H1 (cell line): ENCODE results near the gene BRD1. TPM values are rescaled to one million over a fixed set of nuclear protein-coding genes. Genes with fewer than 3 reads are reported as not detected.

ENCODE experiments used
- CTCF ChIA-PET: fragments of 300-600 bp; sonication (Branson Sonifier 250); formaldehyde crosslinking; loops from one replicate; lab custom pipeline; 2021; ENCODE audit not compliant: partially characterized antibody; lab: Charles Lee
- POLR2A ChIA-PET: fragments of 300-600 bp; sonication (Branson Sonifier 250); formaldehyde crosslinking; loops from one replicate; lab custom pipeline; 2021; ENCODE audit warnings: inconsistent platforms; ENCODE audit not compliant: partially characterized antibody; lab: Charles Lee
- DNase-seq, 2 experiments: peaks; one replicate each; pipeline versions ENCODE4 v3.0.0 to v3.0.0-alpha.2; 2010 to 2022; ENCODE audit warnings: low spot score in 2 of 2, low read depth in 1 of 2, mixed read lengths in 1 of 2
- FAIRE-seq: peaks from 2 replicates; lab custom pipeline; 2011; peaks lifted over from hg19 to GRCh38; lab: Jason Lieb, UNC
- H2AFZ ChIP-seq: 2 replicates; pipeline ENCODE4 v1.8.1; 2012; ENCODE audit warnings: low read length, inconsistent platforms
- H2AK5ac ChIP-seq: 2 replicates; pipeline ENCODE4 v1.6.1; 2013; ENCODE audit warnings: low read depth, low read length
- H2BK120ac ChIP-seq: replicated peaks from 2 replicates; pipeline ENCODE3; 2013; ENCODE audit warnings: low read depth, low read length, inconsistent platforms
- H2BK12ac ChIP-seq: 2 replicates; pipeline ENCODE4 v1.6.1; 2013; ENCODE audit warnings: low read depth, low read length
- H2BK15ac ChIP-seq: 2 replicates; pipeline ENCODE4 v1.6.1; 2013; ENCODE audit warnings: low read length
- H2BK20ac ChIP-seq: 2 replicates; pipeline ENCODE4 v1.6.1; 2013; ENCODE audit warnings: low read length
- H2BK5ac ChIP-seq: 2 replicates; pipeline ENCODE4 v1.6.1; 2013; ENCODE audit warnings: low read depth, low read length
- H3K14ac ChIP-seq: 2 replicates; pipeline ENCODE4 v1.6.1; 2013; ENCODE audit warnings: inconsistent platforms; ENCODE audit not compliant: insufficient read length
- H3K18ac ChIP-seq: 2 replicates; pipeline ENCODE4 v1.6.1; 2013; ENCODE audit warnings: low read length; ENCODE audit errors: extremely low read depth
- H3K23ac ChIP-seq: 2 replicates; pipeline ENCODE4 v1.6.1; 2013; ENCODE audit warnings: inconsistent platforms; ENCODE audit not compliant: insufficient read length
- H3K23me2 ChIP-seq: 2 replicates; pipeline ENCODE4 v1.6.1; 2013; ENCODE audit warnings: low read depth, low read length
- H3K27ac ChIP-seq: 2 replicates; pipeline ENCODE4 v1.6.1; 2011; ENCODE audit warnings: low read depth, low read length, inconsistent platforms
- H3K27me3 ChIP-seq, 4 experiments: replicated peaks in 1 of 4; 1 replicate in 1 of 4; 2 replicates in 3 of 4; pipeline versions ENCODE4 v1.6.1 to v1.8.1; 2011 to 2013; ENCODE audit warnings: low read length in 3 of 4, mild to moderate bottlenecking in 3 of 4, inconsistent platforms in 2 of 4, mixed read lengths in 2 of 4, moderate library complexity in 1 of 4; ENCODE audit not compliant: control insufficient read depth in 3 of 4, insufficient read depth in 3 of 4; ENCODE audit errors: extremely low read depth in 1 of 4
- H3K36me3 ChIP-seq, 4 experiments: 2 replicates each; pipeline versions ENCODE4 v1.6.1 to v1.8.1; 2011 to 2013; ENCODE audit warnings: mild to moderate bottlenecking in 4 of 4, low read length in 3 of 4, moderate library complexity in 2 of 4, control low read depth in 1 of 4, inconsistent platforms in 1 of 4; ENCODE audit not compliant: insufficient read depth in 4 of 4, control insufficient read depth in 2 of 4
- H3K4ac ChIP-seq: replicated peaks from 2 replicates; pipeline ENCODE3; 2013; ENCODE audit warnings: low read length, low read depth, mixed read lengths, inconsistent platforms; ENCODE audit not compliant: insufficient read length
- H3K4me1 ChIP-seq, 4 experiments: replicated peaks in 1 of 4; 1 replicate in 1 of 4; 2 replicates in 3 of 4; pipeline versions ENCODE4 v1.6.1 to v1.8.1; 2011 to 2013; ENCODE audit warnings: low read length in 3 of 4, inconsistent platforms in 2 of 4, mixed read lengths in 1 of 4; ENCODE audit not compliant: insufficient read depth in 4 of 4, control insufficient read depth in 3 of 4
- H3K4me2 ChIP-seq, 2 experiments: 2 replicates each; pipeline versions ENCODE4 v1.6.1 to v1.8.1; 2011 to 2013; ENCODE audit warnings: low read depth in 2 of 2, low read length in 2 of 2, control low read depth in 1 of 2, inconsistent platforms in 1 of 2, mild to moderate bottlenecking in 1 of 2; ENCODE audit not compliant: insufficient read depth in 1 of 2
- H3K4me3 ChIP-seq, 4 experiments: fragments of 200-600, 300-600 bp in 1 of 4; sonication (generic), shearing (Covaris generic), sonication (Bioruptor Twin) in 1 of 4; 2 replicates each; pipeline versions ENCODE4 v1.5.1 to v1.8.1; 2011 to 2016; ENCODE audit warnings: low read length in 4 of 4, low read depth in 3 of 4, control low read depth in 2 of 4, inconsistent platforms in 2 of 4, mild to moderate bottlenecking in 2 of 4, mixed read lengths in 1 of 4, moderate library complexity in 1 of 4; ENCODE audit not compliant: insufficient read depth in 2 of 4; ENCODE audit errors: extremely low read depth in 1 of 4
- H3K56ac ChIP-seq: replicated peaks from 2 replicates; pipeline ENCODE3; 2013; ENCODE audit warnings: low read depth, mild to moderate bottlenecking, mixed read lengths, low read length, inconsistent platforms; ENCODE audit not compliant: insufficient read length
- H3K79me1 ChIP-seq: 2 replicates; pipeline ENCODE4 v1.6.1; 2013; ENCODE audit warnings: low read depth, low read length, control low read depth
- H3K79me2 ChIP-seq, 2 experiments: 2 replicates each; pipeline versions ENCODE4 v1.6.1 to v1.8.1; 2012 to 2013; ENCODE audit warnings: low read length in 2 of 2, mild to moderate bottlenecking in 2 of 2, inconsistent platforms in 1 of 2; ENCODE audit not compliant: insufficient read depth in 2 of 2, control insufficient read depth in 1 of 2
- H3K9ac ChIP-seq, 4 experiments: replicated peaks in 1 of 4; 1 replicate in 1 of 4; 2 replicates in 3 of 4; pipeline versions ENCODE4 v1.6.1 to v1.8.1; 2011 to 2013; ENCODE audit warnings: low read depth in 3 of 4, low read length in 3 of 4, control low read depth in 2 of 4, mild to moderate bottlenecking in 2 of 4, moderate library complexity in 2 of 4, inconsistent platforms in 1 of 4; ENCODE audit errors: extremely low read depth in 1 of 4
- H3K9me3 ChIP-seq, 2 experiments: 2 replicates each; pipeline versions ENCODE4 v1.6.1 to v1.8.1; 2012 to 2013; ENCODE audit warnings: mild to moderate bottlenecking in 2 of 2, moderate library complexity in 2 of 2, control low read depth in 1 of 2, inconsistent platforms in 1 of 2, low read depth in 1 of 2, low read length in 1 of 2, mixed read lengths in 1 of 2; ENCODE audit not compliant: insufficient read depth in 2 of 2
- H4K20me1 ChIP-seq, 2 experiments: replicated peaks in 1 of 2; 2 replicates each; pipeline versions ENCODE3 to v1.8.1; 2011 to 2013; ENCODE audit warnings: inconsistent platforms in 2 of 2, low read length in 2 of 2, mild to moderate bottlenecking in 1 of 2; ENCODE audit not compliant: insufficient read depth in 2 of 2, control insufficient read depth in 1 of 2
- H4K5ac ChIP-seq: 2 replicates; pipeline ENCODE4 v1.6.1; 2013; ENCODE audit warnings: low read length, low read depth, mixed read lengths, inconsistent platforms; ENCODE audit not compliant: insufficient read length
- H4K8ac ChIP-seq: 2 replicates; pipeline ENCODE4 v1.8.0; 2013; ENCODE audit warnings: mild to moderate bottlenecking, moderate library complexity, low read length, inconsistent platforms; ENCODE audit not compliant: insufficient read depth; ENCODE audit errors: extremely low read depth
- H4K91ac ChIP-seq: replicated peaks from 2 replicates; pipeline ENCODE3; 2013; ENCODE audit warnings: low read length, mixed read lengths, inconsistent platforms; ENCODE audit not compliant: insufficient read length
- CHD1 ChIP-seq: IDR thresholded peaks from 2 replicates; pipeline ENCODE4 v1.6.1; 2012; ENCODE audit warnings: low read depth, low read length, improper control_type of control experiment
- EGR1 ChIP-seq: IDR thresholded peaks from 2 replicates; pipeline ENCODE4 v1.6.1; 2011; ENCODE audit warnings: low read depth, low read length, borderline replicate concordance
- RNF2 ChIP-seq: fragments of 200-900, 300-1000 bp; sonication (generic); IDR thresholded peaks from 2 replicates; pipeline ENCODE4 v1.7.1; 2016; ENCODE audit warnings: borderline replicate concordance, low read depth, mild to moderate bottlenecking, antibody characterized with exemption, low read length; ENCODE audit not compliant: poor library complexity, severe bottlenecking; ENCODE audit errors: missing control alignments
- WGBS, 2 experiments: shearing (Covaris generic) in 1 of 2; methylation state at CpG; one replicate each; pipeline versions ENCODE4 v1.1.6 to v1.1.7; 2013 to 2015; ENCODE audit warnings: low lambda C conversion rate in 2 of 2, mixed read lengths in 2 of 2, inconsistent platforms in 1 of 2, low coverage in 1 of 2, missing lambda C conversion rate in 1 of 2; ENCODE audit not compliant: insufficient replicate concordance in 2 of 2, insufficient coverage in 1 of 2, insufficient read length in 1 of 2; ENCODE audit errors: extremely low coverage in 1 of 2, missing lambda C conversion rate in 1 of 2; 5-methylcytosine and 5-hydroxymethylcytosine counted together
- polyA plus RNA-seq, 7 experiments: library from polyadenylated mRNA; depleted of rRNA in 3 of 7; stranded (reverse) in 5 of 7; unstranded in 2 of 7; fragments of >200 nt in 5 of 7; fragments of 200-250 nt in 2 of 7; gene quantifications; 1 replicate in 5 of 7; 2 replicates in 1 of 7; 4 replicates in 1 of 7; pipeline versions ENCODE4 v1.2.1 to v1.2.3, GENCODE V29; 2011 to 2013; ENCODE audit warnings: missing spikeins in 2 of 7, mixed read lengths in 2 of 7
- total RNA-seq: library from RNA; stranded (reverse); fragmentation: NEBNext Ultra II Directional; extraction: Animal tissue kit (Norgen Biotek cat#: 25700); gene quantifications from 2 replicates; pipeline ENCODE4 v1.2.1, GENCODE V29; 2021
- TF ChIP-seq, protein P1 (sequence below), 3 experiments: IDR thresholded peaks; 1 replicate in 2 of 3; 2 replicates in 1 of 3; pipeline versions ENCODE4 v1.5.1 to v1.6.1; 2011; ENCODE audit warnings: low read length in 3 of 3, mild to moderate bottlenecking in 3 of 3, inconsistent platforms in 2 of 3, low read depth in 1 of 3, moderate library complexity in 1 of 3; ENCODE audit not compliant: insufficient read depth in 1 of 3; ENCODE audit errors: control extremely low read depth in 1 of 3

BRD1 gene
- total and polyA plus RNA-seq, 2 of the 8 experiments (the other 6 are each of a cell fraction or from before 2014, with no cell fraction given) = 6.8 to 34.0 TPM

DNA sequence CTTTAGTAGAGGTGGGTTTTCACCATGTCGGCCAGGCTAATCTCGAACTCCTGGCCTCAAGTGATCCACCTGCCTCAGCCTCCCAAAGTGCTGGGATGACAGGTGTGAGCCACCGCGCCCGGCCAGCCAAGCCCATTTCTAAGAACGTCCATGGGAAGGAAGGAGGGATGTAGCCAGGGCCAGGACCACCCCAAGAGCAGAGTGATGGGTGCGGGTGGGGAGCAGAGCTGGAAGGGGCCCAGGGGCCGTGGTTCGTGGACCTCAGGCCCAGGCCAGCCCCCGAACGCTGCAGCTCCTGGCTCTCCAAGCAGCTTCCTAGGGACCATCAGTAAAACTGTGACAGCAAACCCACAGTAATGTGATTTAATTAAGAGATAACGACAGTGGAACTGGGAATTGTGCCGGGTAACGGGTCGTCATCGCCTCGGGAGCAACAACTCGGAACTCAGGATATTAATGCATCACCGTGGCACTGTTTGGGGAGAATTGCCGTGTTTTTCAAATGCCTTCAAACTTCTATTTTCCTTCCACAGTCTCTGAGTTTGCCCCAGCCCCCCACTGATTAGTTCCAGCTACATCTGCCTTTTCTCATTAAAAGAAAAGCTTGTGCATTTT, 74.3 kb downstream of the BRD1 start:
- Histone ChIP-seq H4K8ac (no peak overlapping the region), H3K23me2 (no peaks in the 10 kb centered on the region), H4K5ac (no peak overlapping the region), H3K4me3 (no peak overlapping the region), H4K20me1 (no peaks in the 10 kb centered on the region), H3K27me3 (no peaks in the 10 kb centered on the region), H3K14ac (no peak overlapping the region), H3K4me1 (peaks cover 0 to 5% (median 2%) of the 10 kb centered on the region in 4 experiments; a peak in 3 of 7 replicates), H2AFZ (no peak overlapping the region), H3K9ac (no peak overlapping the region), H4K91ac (no peak overlapping the region), H3K9me3 (no peaks in the 10 kb centered on the region), H3K4me2 (no peak overlapping the region), H3K79me2 (no peaks in the 10 kb centered on the region), H2BK15ac (no peak overlapping the region), H3K23ac (no peak overlapping the region), H3K18ac (no peak overlapping the region), H2BK20ac (no peak overlapping the region), H2BK120ac (no peak overlapping the region), H2AK5ac (no peak overlapping the region), H3K56ac (no peak overlapping the region), H3K27ac (no peak overlapping the region), H3K4ac (no peak overlapping the region), H2BK12ac (no peak overlapping the region), H2BK5ac (no peak overlapping the region), H3K79me1 (no peaks in the 10 kb centered on the region), H3K36me3 (no peaks in the 10 kb centered on the region)
- 94% methylated on average over 20 of the region's 20 CpGs; no CpG with 5 or more reads in 1 of the 2 experiments for WGBS, 2 experiments
- FAIRE-seq (no peak), DNase-seq (no peak)
- ChIA-PET POLR2A (interaction anchor here (0.6 to 1.1 kb wide), 2 partner anchors 11 to 495 kb away, joined by 3 to 4 read pairs; no protein-coding TSS in a partner anchor), CTCF (no interaction called here)
- TF ChIP-seq EGR1 = no peak
- TF ChIP-seq, protein P1, sequence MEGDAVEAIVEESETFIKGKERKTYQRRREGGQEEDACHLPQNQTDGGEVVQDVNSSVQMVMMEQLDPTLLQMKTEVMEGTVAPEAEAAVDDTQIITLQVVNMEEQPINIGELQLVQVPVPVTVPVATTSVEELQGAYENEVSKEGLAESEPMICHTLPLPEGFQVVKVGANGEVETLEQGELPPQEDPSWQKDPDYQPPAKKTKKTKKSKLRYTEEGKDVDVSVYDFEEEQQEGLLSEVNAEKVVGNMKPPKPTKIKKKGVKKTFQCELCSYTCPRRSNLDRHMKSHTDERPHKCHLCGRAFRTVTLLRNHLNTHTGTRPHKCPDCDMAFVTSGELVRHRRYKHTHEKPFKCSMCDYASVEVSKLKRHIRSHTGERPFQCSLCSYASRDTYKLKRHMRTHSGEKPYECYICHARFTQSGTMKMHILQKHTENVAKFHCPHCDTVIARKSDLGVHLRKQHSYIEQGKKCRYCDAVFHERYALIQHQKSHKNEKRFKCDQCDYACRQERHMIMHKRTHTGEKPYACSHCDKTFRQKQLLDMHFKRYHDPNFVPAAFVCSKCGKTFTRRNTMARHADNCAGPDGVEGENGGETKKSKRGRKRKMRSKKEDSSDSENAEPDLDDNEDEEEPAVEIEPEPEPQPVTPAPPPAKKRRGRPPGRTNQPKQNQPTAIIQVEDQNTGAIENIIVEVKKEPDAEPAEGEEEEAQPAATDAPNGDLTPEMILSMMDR (IDR thresholded peaks at IDR 0.05; ENCODE audit: control extremely low read depth in 1 of 3, insufficient read depth in 1 of 3, low read depth in 1 of 3, low read length in 3 of 3) = no peak
- TF ChIP-seq RNF2 = no peak
- no peak for TF ChIP-seq CHD1
